Measurements from ENCODE around the gene BCL2.

GRCh38 chr18:63154350-63155152 lies 165.0 kb downstream of the BCL2 start:
- no peak for TF ChIP-seq POLR2A (IDR thresholded peaks at IDR 0.05)
- TF ChIP-seq EP300 (IDR thresholded peaks at IDR 0.05; ENCODE audit: low read depth): no peak

All from transverse colon (tissue), 1 donor.